DOHH2 (cell line): ENCODE data around the gene SH3GL1.

Source experiments
- H3F3A ChIP-seq: fragments of 200-600 bp; sonication (generic), shearing (Covaris generic); 2 replicates; pipeline ENCODE4 v1.6.0; 2016; ENCODE audit warnings: antibody characterized with exemption, mild to moderate bottlenecking; ENCODE audit not compliant: control insufficient read depth, insufficient read depth
- H3K27ac ChIP-seq: fragments of 200-600 bp; sonication (generic); 2 replicates; pipeline ENCODE4 v1.5.1; 2014; ENCODE audit warnings: low read depth, mild to moderate bottlenecking, low read length, moderate library complexity
- H3K27me3 ChIP-seq: fragments of 200-600 bp; sonication (generic); 2 replicates; pipeline ENCODE4 v1.6.1; 2014; ENCODE audit warnings: mild to moderate bottlenecking, low read length, mixed read lengths; ENCODE audit not compliant: control insufficient read depth
- H3K36me3 ChIP-seq: fragments of 200-600 bp; sonication (generic); 2 replicates; pipeline ENCODE4 v1.6.1; 2014; ENCODE audit warnings: mild to moderate bottlenecking, low read length, moderate library complexity, mixed read lengths; ENCODE audit not compliant: control insufficient read depth
- H3K4me1 ChIP-seq: fragments of 200-600 bp; sonication (generic); 2 replicates; pipeline ENCODE4 v1.6.1; 2014; ENCODE audit warnings: mild to moderate bottlenecking, low read length, mixed read lengths; ENCODE audit not compliant: control insufficient read depth
- H3K4me2 ChIP-seq: fragments of 200-600 bp; sonication (generic); 2 replicates; pipeline ENCODE4 v1.6.0; 2014; ENCODE audit warnings: mild to moderate bottlenecking, low read length, moderate library complexity
- H3K4me3 ChIP-seq: fragments of 200-600 bp; sonication (generic); 2 replicates; pipeline ENCODE4 v1.5.1; 2014; ENCODE audit warnings: mild to moderate bottlenecking, low read length, mixed read lengths
- H3K79me2 ChIP-seq: fragments of 200-600 bp; sonication (generic); 2 replicates; pipeline ENCODE4 v1.6.1; 2014; ENCODE audit warnings: mild to moderate bottlenecking, low read length, mixed read lengths; ENCODE audit not compliant: control insufficient read depth
- H3K9me2 ChIP-seq: fragments of 200-600 bp; sonication (generic); replicated peaks from 2 replicates; pipeline ENCODE4 v1.6.1; 2014; ENCODE audit warnings: mild to moderate bottlenecking, low read length, mixed read lengths; ENCODE audit not compliant: control insufficient read depth
- H3K9me3 ChIP-seq: fragments of 200-600 bp; sonication (generic); 2 replicates; pipeline ENCODE4 v1.6.1; 2014; ENCODE audit warnings: antibody characterized with exemption, low read length, mixed read lengths; ENCODE audit not compliant: control insufficient read depth, insufficient read depth
- H4K20me1 ChIP-seq: fragments of 200-600 bp; sonication (generic); 2 replicates; pipeline ENCODE4 v1.6.0; 2014; ENCODE audit warnings: low read depth, mild to moderate bottlenecking, antibody characterized with exemption, low read length, moderate library complexity; ENCODE audit not compliant: control insufficient read depth, insufficient read depth
- CTCF ChIP-seq: fragments of 200-600 bp; sonication (generic); IDR thresholded peaks from one replicate; pipeline ENCODE4 v1.5.1; 2014; ENCODE audit warnings: antibody characterized with exemption, mild to moderate bottlenecking, low read depth, low read length; ENCODE audit not compliant: poor library complexity, severe bottlenecking
- EZH2phosphoT487 ChIP-seq: fragments of 200-600 bp; sonication (generic); IDR thresholded peaks from 2 replicates; pipeline ENCODE4 v1.6.1; 2017; ENCODE audit warnings: borderline replicate concordance, mild to moderate bottlenecking, antibody characterized with exemption, low read length, moderate library complexity, mixed read lengths

SH3GL1 gene

GRCh38 chr19:4402171-4403004 is 2.0 kb upstream of the SH3GL1 start, which contains the start of gene CHAF1A:
TSS of gene CHAF1A (plus strand) at chr19:4402640. CDS start at chr19:4402763, 123 bp downstream.
- H3K36me3 ChIP-seq, result peaks cover 62% of the 10 kb centered on the region
- TF ChIP-seq CTCF (no peak), EZH2phosphoT487 (no peak)
- no peaks in the 10 kb centered on the region for H3K9me3 ChIP-seq
- H4K20me1 ChIP-seq, result peaks cover 36% of the 10 kb centered on the region
- peak within 1 kb of the TSS; percentile 100 for H3K4me2 ChIP-seq
- peaks cover 88% of the 10 kb centered on the region for H3K79me2 ChIP-seq
- H3K9me2 ChIP-seq, result no peaks in the 10 kb centered on the region
- H3K27ac ChIP-seq, result peak within 1 kb of the TSS; percentile 54
- no peaks in the 10 kb centered on the region for H3K27me3 ChIP-seq
- H3K4me1 ChIP-seq, result peaks cover 42% of the 10 kb centered on the region
- peak within 1 kb of the TSS; percentile 93 for H3K4me3 ChIP-seq
- H3F3A ChIP-seq, result 0 out of 2 replicates have a peak, but pooled peaks cover 3% of the 10 kb centered on the region

- peaks cover 88% of the 10 kb centered on the region for H3K79me2 ChIP-seq
- peaks cover 42% of the 10 kb centered on the region for H3K4me1 ChIP-seq
These were observed 1.4 kb upstream of the SH3GL1 start for GRCh38 chr19:4401769-4402170.

GRCh38 chr19:4399812-4400134 is 574 bp downstream of the SH3GL1 start:
- Histone ChIP-seq H3F3A (0 out of 2 replicates have a peak, but pooled peaks cover 3% of the 10 kb centered on the region), H3K27ac (peak overlapping the region; percentile 60), H3K4me1 (peaks cover 38% of the 10 kb centered on the region), H3K9me2 (no peaks in the 10 kb centered on the region), H3K9me3 (no peaks in the 10 kb centered on the region), H3K27me3 (no peaks in the 10 kb centered on the region), H4K20me1 (peaks cover 29% of the 10 kb centered on the region), H3K79me2 (peaks cover 87% of the 10 kb centered on the region), H3K4me2 (peak overlapping the region; percentile 82), H3K36me3 (peaks cover 57% of the 10 kb centered on the region), H3K4me3 (peak overlapping the region; percentile 80)
- no peak for TF ChIP-seq CTCF
- TF ChIP-seq EZH2phosphoT487, result no peak

More at GRCh38 chr19:4401769-4402170, 1.4 kb upstream of the SH3GL1 start:
- TF ChIP-seq EZH2phosphoT487 (no peak), CTCF (no peak)
- peak overlapping the region; percentile 52 for H3K27ac ChIP-seq
- H3K4me3 ChIP-seq, result peak overlapping the region; percentile 93
- H4K20me1 ChIP-seq, result peaks cover 37% of the 10 kb centered on the region
- peaks cover 62% of the 10 kb centered on the region for H3K36me3 ChIP-seq
- H3K4me2 ChIP-seq, result peak overlapping the region; percentile 95
- H3K9me3 ChIP-seq, result no peaks in the 10 kb centered on the region
- no peaks in the 10 kb centered on the region for H3K27me3 ChIP-seq
- H3K9me2 ChIP-seq, result no peaks in the 10 kb centered on the region
- H3F3A ChIP-seq, result 0 out of 2 replicates have a peak, but pooled peaks cover 3% of the 10 kb centered on the region
